SU-DHL-6 (cell line): ENCODE measurements around the gene TWF1.

Source experiments
- H2AFZ ChIP-seq: fragments of 200-600 bp; sonication (generic); 2 replicates; pipeline ENCODE4 v1.6.1; 2014; ENCODE audit warnings: low read depth, mild to moderate bottlenecking, moderate library complexity, mixed read lengths, antibody characterized with exemption, low read length; ENCODE audit not compliant: severe bottlenecking
- H3F3A ChIP-seq: fragments of 200-600 bp; shearing (Covaris generic); 2 replicates; pipeline ENCODE4 v1.6.0; 2016; ENCODE audit warnings: antibody characterized with exemption, mild to moderate bottlenecking; ENCODE audit not compliant: insufficient read depth
- H3K27ac ChIP-seq: fragments of 200-600 bp; sonication (generic); 2 replicates; pipeline ENCODE4 v1.5.1; 2016; ENCODE audit warnings: low read depth, mild to moderate bottlenecking, low read length, moderate library complexity, mixed read lengths
- H3K27me3 ChIP-seq: fragments of 200-600 bp; sonication (generic), shearing (Covaris generic); 2 replicates; pipeline ENCODE4 v1.6.0; 2014; ENCODE audit warnings: mild to moderate bottlenecking, low read length
- H3K36me3 ChIP-seq: fragments of 200-600 bp; sonication (generic); 2 replicates; pipeline ENCODE4 v1.6.1; 2014; ENCODE audit warnings: mild to moderate bottlenecking, low read length, mixed read lengths
- H3K4me2 ChIP-seq: fragments of 300-600, 200-600 bp; shearing (Covaris generic), sonication (generic); 2 replicates; pipeline ENCODE4 v1.6.0; 2014; ENCODE audit warnings: low read length, low read depth, mild to moderate bottlenecking; ENCODE audit not compliant: poor library complexity, severe bottlenecking
- H3K4me3 ChIP-seq: fragments of 200-600 bp; sonication (generic); 2 replicates; pipeline ENCODE4 v1.5.1; 2014; ENCODE audit warnings: antibody characterized with exemption, low read length, mild to moderate bottlenecking, mixed read lengths; ENCODE audit not compliant: insufficient read depth, poor library complexity, severe bottlenecking
- H3K79me2 ChIP-seq: fragments of 200-600 bp; sonication (generic); 2 replicates; pipeline ENCODE4 v1.6.1; 2014; ENCODE audit warnings: mild to moderate bottlenecking, low read length, moderate library complexity; ENCODE audit not compliant: insufficient read depth
- H3K9ac ChIP-seq: fragments of 200-600 bp; sonication (generic); 2 replicates; pipeline ENCODE4 v1.7.0; 2014; ENCODE audit warnings: mild to moderate bottlenecking, low read length
- H3K9me2 ChIP-seq: fragments of 200-600 bp; sonication (generic); replicated peaks from 2 replicates; pipeline ENCODE4 v1.6.1; 2014; ENCODE audit warnings: low read length; ENCODE audit not compliant: insufficient read depth
- H3K9me3 ChIP-seq: fragments of 200-600 bp; sonication (generic); 2 replicates; pipeline ENCODE4 v1.6.1; 2014; ENCODE audit warnings: low read length, mixed read lengths; ENCODE audit not compliant: insufficient read depth
- H4K20me1 ChIP-seq: fragments of 200-600 bp; sonication (generic); 2 replicates; pipeline ENCODE4 v1.6.1; 2014; ENCODE audit warnings: low read depth, mild to moderate bottlenecking, antibody characterized with exemption, low read length, moderate library complexity, mixed read lengths
- CTCF ChIP-seq: fragments of 200-600 bp; sonication (generic); IDR thresholded peaks from one replicate; pipeline ENCODE4 v1.5.1; 2017; ENCODE audit warnings: antibody characterized with exemption, mild to moderate bottlenecking, low read length, moderate library complexity; ENCODE audit not compliant: insufficient read depth, poor library complexity, severe bottlenecking
- EZH2phosphoT487 ChIP-seq: fragments of 200-600 bp; sonication (generic), shearing (Covaris generic); conservative IDR thresholded peaks from 2 replicates; pipeline ENCODE4 v1.6.1; 2018; ENCODE audit warnings: mild to moderate bottlenecking, antibody characterized with exemption, low read length, moderate library complexity, mixed read lengths

Gene TWF1

DNA sequence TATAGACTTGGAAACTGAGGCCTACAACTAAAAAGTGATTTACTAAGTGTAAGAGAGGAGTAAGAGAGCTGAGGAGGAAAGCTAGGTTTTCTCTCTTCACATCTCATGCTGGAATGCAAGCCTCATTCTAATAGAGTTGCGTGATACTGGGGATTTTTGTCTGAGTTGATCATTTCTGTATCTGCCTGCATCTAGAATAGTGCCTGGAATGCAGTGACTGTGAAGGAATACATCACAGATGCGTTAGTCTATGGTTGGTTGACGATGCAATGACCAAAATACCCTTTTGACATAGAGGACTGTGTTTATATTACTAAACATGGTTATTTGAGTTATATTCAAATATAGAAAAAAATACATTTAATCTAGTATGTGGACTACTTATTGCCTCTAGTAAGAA, 20.6 kb upstream of the TWF1 start:
- Histone ChIP-seq H4K20me1 (no peaks in the 10 kb centered on the region), H2AFZ (no peak overlapping the region), H3K27me3 (no peaks in the 10 kb centered on the region), H3K9me2 (no peaks in the 10 kb centered on the region), H3K9ac (no peak overlapping the region), H3F3A (no peaks in the 10 kb centered on the region), H3K9me3 (no peaks in the 10 kb centered on the region), H3K79me2 (no peaks in the 10 kb centered on the region), H3K27ac (no peak overlapping the region), H3K4me2 (no peak overlapping the region), H3K4me3 (no peak overlapping the region), H3K36me3 (no peaks in the 10 kb centered on the region)
- TF ChIP-seq EZH2phosphoT487 (no peak), CTCF (no peak)

DNA sequence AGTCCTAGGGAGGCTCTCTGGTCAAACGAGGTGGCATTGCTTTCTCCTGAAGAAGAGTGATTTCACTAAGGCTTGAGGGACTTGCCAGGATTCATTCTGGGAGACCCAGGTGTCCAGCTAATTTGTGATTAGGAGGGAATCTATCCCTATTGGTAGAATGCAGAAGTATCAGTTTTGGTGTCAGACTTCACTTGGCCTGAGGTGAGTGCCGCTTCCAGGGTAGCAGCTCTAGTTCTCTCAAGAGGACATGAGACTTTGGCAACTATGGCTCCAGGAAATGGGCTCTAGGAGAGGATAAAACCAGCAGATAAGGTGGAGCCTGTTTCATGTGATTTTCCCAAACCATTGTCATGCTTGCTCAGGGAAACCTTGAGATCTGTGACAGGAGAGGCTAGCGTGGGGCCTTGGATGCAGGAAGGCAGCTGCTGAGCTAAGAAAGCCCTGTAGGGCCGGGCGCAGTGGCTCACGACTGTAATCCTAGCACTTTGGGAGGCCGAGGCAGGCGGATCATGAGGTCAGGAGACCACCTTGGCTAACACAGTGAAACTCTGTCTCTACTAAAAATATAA, 18.2 kb upstream of the TWF1 start:
- Histone ChIP-seq H3K79me2 (no peaks in the 10 kb centered on the region), H3K9me2 (no peaks in the 10 kb centered on the region), H3F3A (no peaks in the 10 kb centered on the region), H3K36me3 (no peaks in the 10 kb centered on the region), H2AFZ (no peak overlapping the region), H3K4me3 (no peak overlapping the region), H3K9me3 (no peaks in the 10 kb centered on the region), H3K27ac (no peak overlapping the region), H3K4me2 (no peak overlapping the region), H3K27me3 (no peaks in the 10 kb centered on the region), H3K9ac (no peak overlapping the region), H4K20me1 (no peaks in the 10 kb centered on the region)
- TF ChIP-seq EZH2phosphoT487: no peak
- no peak for TF ChIP-seq CTCF

- H3K9me2 ChIP-seq: no peaks in the 10 kb centered on the region
- H3K4me2 ChIP-seq: no peak overlapping the region
- no peak overlapping the region for H3K4me3 ChIP-seq
- H3K36me3 ChIP-seq: no peaks in the 10 kb centered on the region
- H4K20me1 ChIP-seq: no peaks in the 10 kb centered on the region
- H3F3A ChIP-seq: no peaks in the 10 kb centered on the region
- TF ChIP-seq EZH2phosphoT487 (no peak), CTCF (no peak)
- no peaks in the 10 kb centered on the region for H3K27me3 ChIP-seq
- H3K79me2 ChIP-seq: no peaks in the 10 kb centered on the region
- H3K9me3 ChIP-seq: no peaks in the 10 kb centered on the region
- H2AFZ ChIP-seq: no peak overlapping the region
- H3K9ac ChIP-seq: no peak overlapping the region
- H3K27ac ChIP-seq: no peak overlapping the region
These were observed 10.1 kb upstream of the TWF1 start for GRCh38 chr12:43816168-43816567.
